Transverse colon (tissue), 4 donors: ENCODE data around the gene SF1. TPM values are rescaled to one million over a fixed set of nuclear protein-coding genes. Genes with fewer than 3 reads are reported as not detected.

ENCODE experiments used
- DNase-seq: peaks from one replicate; pipeline ENCODE4 v3.0.0-alpha.2; 2019
- H3K27ac ChIP-seq, 4 donors: fragments of 200-600 bp; sonication (generic); 2 replicates each; pipeline ENCODE4 v1.5.1; 2016 to 2018; ENCODE audit warnings: inconsistent platforms in 4 of 4
- H3K27me3 ChIP-seq: fragments of 200-600 bp; sonication (generic); 2 replicates; pipeline ENCODE4 v1.5.1; 2017; ENCODE audit warnings: inconsistent platforms
- H3K36me3 ChIP-seq, 4 donors: fragments of 200-600 bp; sonication (generic); 2 replicates each; pipeline ENCODE4 v1.5.1; 2017 to 2019; ENCODE audit warnings: inconsistent platforms in 4 of 4
- H3K4me1 ChIP-seq, 4 donors: fragments of 200-600 bp; sonication (generic); 2 replicates each; pipeline ENCODE4 v1.5.1; 2017 to 2020; ENCODE audit warnings: inconsistent platforms in 4 of 4
- H3K4me3 ChIP-seq, 4 donors: fragments of 200-600 bp; sonication (generic); 1 replicate in 1 of 4; 2 replicates in 3 of 4; pipeline versions ENCODE4 v1.5.1 to v1.6.1; 2017 to 2019; ENCODE audit warnings: inconsistent platforms in 4 of 4
- H3K9me3 ChIP-seq, 2 donors: fragments of 200-600 bp; sonication (generic); 2 replicates each; pipeline ENCODE4 v1.5.1; 2017 to 2019; ENCODE audit warnings: inconsistent platforms in 2 of 2
- EP300 ChIP-seq: sonication (generic); formaldehyde crosslinking; IDR thresholded peaks from one replicate; pipeline ENCODE4 v1.6.1; 2017; ENCODE audit warnings: antibody characterized with exemption, low read depth
- POLR2A ChIP-seq: fragments of 450-650 bp; IDR thresholded peaks from one replicate; pipeline ENCODE4 v1.6.1; 2016; ENCODE audit warnings: antibody characterized with exemption, mild to moderate bottlenecking, moderate library complexity
- POLR2AphosphoS5 ChIP-seq, 3 donors: sonication (generic); formaldehyde crosslinking; IDR thresholded peaks; one replicate each; pipeline ENCODE4 v1.6.1; 2016; ENCODE audit warnings: antibody characterized with exemption in 3 of 3
- WGBS, 2 donors: methylation state at CpG; one replicate each; pipeline ENCODE4 v1.1.5; 2018; ENCODE audit warnings: low coverage in 1 of 2; 5-methylcytosine and 5-hydroxymethylcytosine counted together
- in situ Hi-C, 4 donors: fragments of 200-750 bp; cut with MboI; loops; one replicate each; pipeline versions ENCODE4 v1.15.0 to v1.15.1; 2017; ENCODE audit warnings: low sequenced_read_pairs in 3 of 4, low pct_ligation_motif_present in 1 of 4, low pct_unique_long_range_greater_than_20kb in 1 of 4
- intact Hi-C: fragments of 100-400 bp; cut with DNase I; formaldehyde crosslinking; loops from one replicate; pipeline ENCODE4 v1.15.1; 2023; ENCODE audit warnings: low total_unique reads
- total RNA-seq, 4 donors: library from RNA; depleted of rRNA; stranded (reverse); fragments of >200 nt; gene quantifications; one replicate each; pipeline ENCODE4 v1.1.0, GENCODE V29; 2016
- TF ChIP-seq, protein P1 (sequence below), 5 experiments: fragments of 200-600 bp in 3 of 5; fragments of 450-650 bp in 2 of 5; sonication (generic) in 3 of 5; IDR thresholded peaks; 1 replicate in 2 of 5; 2 replicates in 3 of 5; pipeline ENCODE4 v1.5.1; 2016 to 2017; ENCODE audit warnings: antibody characterized with exemption in 5 of 5, inconsistent platforms in 3 of 5, mild to moderate bottlenecking in 2 of 5, moderate library complexity in 1 of 5

SF1 gene
- total RNA-seq, 4 donors from 2014 or later: 196 to 458 (median 377) TPM

DNA sequence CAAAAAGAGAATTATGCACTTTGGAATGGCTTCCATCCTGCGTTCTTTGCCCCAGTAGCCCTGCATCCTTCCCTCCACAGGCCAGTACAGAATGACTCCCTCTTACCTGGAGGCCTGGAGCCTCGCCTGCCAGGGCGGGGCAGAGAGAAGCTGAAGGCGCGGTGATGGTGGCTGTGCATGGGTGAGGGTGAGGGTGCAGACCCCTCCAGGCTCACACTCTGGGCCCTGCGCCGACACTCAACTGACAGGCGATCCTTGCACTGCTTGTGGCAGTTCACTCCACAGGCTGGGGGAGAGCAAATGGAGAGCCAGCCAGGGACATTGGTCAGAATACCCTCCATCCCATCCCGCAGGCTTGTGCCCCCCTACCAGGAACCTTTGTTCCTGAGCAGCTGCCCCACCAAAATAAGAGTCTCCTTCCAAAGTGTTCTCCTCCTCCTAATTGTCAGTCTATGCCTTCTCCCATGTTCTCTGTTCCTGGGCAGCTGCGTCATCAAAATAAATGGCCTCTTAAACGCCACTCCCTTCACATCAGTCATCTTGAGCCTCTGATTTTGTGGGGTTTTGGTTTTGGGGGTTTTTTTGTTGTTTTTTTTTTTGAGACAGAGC lies 49.5 kb downstream of the SF1 start:
- Histone ChIP-seq H3K4me1 (peaks cover 0 to 4% (median 1%) of the 10 kb centered on the region in 4 donors), H3K4me3 (no peak overlapping the region), H3K27me3 (peaks cover 8% of the 10 kb centered on the region), H3K27ac (no peak overlapping the region), H3K9me3 (no peaks in the 10 kb centered on the region), H3K36me3 (no peaks in the 10 kb centered on the region)
- TF ChIP-seq POLR2AphosphoS5 (IDR thresholded peaks at IDR 0.05) (no peak), EP300 (no peak), POLR2A (no peak)
- TF ChIP-seq, protein P1, sequence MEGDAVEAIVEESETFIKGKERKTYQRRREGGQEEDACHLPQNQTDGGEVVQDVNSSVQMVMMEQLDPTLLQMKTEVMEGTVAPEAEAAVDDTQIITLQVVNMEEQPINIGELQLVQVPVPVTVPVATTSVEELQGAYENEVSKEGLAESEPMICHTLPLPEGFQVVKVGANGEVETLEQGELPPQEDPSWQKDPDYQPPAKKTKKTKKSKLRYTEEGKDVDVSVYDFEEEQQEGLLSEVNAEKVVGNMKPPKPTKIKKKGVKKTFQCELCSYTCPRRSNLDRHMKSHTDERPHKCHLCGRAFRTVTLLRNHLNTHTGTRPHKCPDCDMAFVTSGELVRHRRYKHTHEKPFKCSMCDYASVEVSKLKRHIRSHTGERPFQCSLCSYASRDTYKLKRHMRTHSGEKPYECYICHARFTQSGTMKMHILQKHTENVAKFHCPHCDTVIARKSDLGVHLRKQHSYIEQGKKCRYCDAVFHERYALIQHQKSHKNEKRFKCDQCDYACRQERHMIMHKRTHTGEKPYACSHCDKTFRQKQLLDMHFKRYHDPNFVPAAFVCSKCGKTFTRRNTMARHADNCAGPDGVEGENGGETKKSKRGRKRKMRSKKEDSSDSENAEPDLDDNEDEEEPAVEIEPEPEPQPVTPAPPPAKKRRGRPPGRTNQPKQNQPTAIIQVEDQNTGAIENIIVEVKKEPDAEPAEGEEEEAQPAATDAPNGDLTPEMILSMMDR (IDR thresholded peaks at IDR 0.05): no peak
- intact Hi-C loops: loop anchor here (5.0 kb wide), 1 partner anchor 42 kb away; no protein-coding TSS in a partner anchor
- DNase-seq: no peak
- 85% methylated on average over 5 to 11 of the region's 11 CpGs for WGBS, 2 donors
- in situ Hi-C loops: no loop called here

DNA sequence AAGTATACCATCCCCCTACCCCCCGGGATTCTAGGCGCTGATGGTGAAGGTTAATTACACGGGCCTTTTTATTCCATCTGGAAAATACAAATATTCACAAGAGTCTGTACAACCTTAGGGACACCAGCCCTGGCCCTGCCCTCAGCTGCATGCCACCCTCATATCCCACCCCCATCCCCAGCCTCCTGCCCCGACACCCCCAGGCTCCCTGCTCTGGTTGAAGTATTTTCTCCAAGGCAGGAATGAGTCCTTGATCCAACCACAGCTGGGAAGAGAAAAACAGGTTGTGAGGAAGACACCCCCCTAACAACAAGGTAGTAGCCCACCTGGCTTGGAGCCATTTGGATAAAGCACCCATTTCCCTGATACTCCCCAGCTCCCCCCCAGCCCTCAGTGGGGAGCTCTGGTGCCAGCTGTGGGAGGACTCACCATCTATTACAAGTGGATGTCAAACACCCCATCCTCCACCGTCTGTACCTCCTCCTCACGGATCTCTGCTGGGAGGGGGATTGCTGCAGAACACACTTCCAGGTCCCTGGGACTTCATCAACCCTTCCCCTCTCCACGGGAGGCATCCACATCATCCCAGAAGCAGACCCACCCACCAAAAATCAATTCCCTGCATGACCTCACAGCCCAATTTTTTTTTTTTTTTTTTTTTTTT lies 51.3 kb downstream of the SF1 start:
- TF ChIP-seq, protein P1 (IDR thresholded peaks at IDR 0.05): no peak
- no peak for TF ChIP-seq POLR2A
- TF ChIP-seq EP300: no peak
- no peak for TF ChIP-seq POLR2AphosphoS5 (IDR thresholded peaks at IDR 0.05)
- in situ Hi-C loops: no loop called here
- intact Hi-C loops: loop anchor here (5.0 kb wide), 1 partner anchor 40 kb away; no protein-coding TSS in a partner anchor
- no peaks in the 10 kb centered on the region for H3K36me3 ChIP-seq
- 66 to 70% methylated on average over 5 to 7 of the region's 7 CpGs for WGBS, 2 donors
- no peak overlapping the region for H3K4me3 ChIP-seq
- no peaks in the 10 kb centered on the region for H3K9me3 ChIP-seq
- H3K4me1 ChIP-seq: peaks cover 0 to 11% (median 4%) of the 10 kb centered on the region in 4 donors
- peaks cover 18% of the 10 kb centered on the region for H3K27me3 ChIP-seq
- DNase-seq: no peak
- no peak overlapping the region for H3K27ac ChIP-seq

GRCh38 chr11:64726211-64726641 lies 52.1 kb downstream of the SF1 start:
- TF ChIP-seq, protein P1 (IDR thresholded peaks at IDR 0.05): no peak
- TF ChIP-seq EP300 (no peak), POLR2A (no peak), POLR2AphosphoS5 (IDR thresholded peaks at IDR 0.05) (no peak)
- in situ Hi-C loops (no loop called here), intact Hi-C loops (loop anchor here (5.0 kb wide), 1 partner anchor 39 kb away; no protein-coding TSS in a partner anchor)
- Histone ChIP-seq H3K27me3 (peaks cover 26% of the 10 kb centered on the region), H3K27ac (no peak overlapping the region), H3K9me3 (no peaks in the 10 kb centered on the region), H3K36me3 (no peaks in the 10 kb centered on the region), H3K4me1 (peaks cover 0 to 11% (median 4%) of the 10 kb centered on the region in 4 donors), H3K4me3 (no peak overlapping the region)
- no peak for DNase-seq
- 55% methylated on average over 9 of the region's 9 CpGs; no CpG with 5 or more reads in 1 of the 2 donors for WGBS, 2 donors

GRCh38 chr11:64724863-64725532 lies 53.3 kb downstream of the SF1 start:
- Histone ChIP-seq H3K9me3 (no peaks in the 10 kb centered on the region), H3K36me3 (no peaks in the 10 kb centered on the region), H3K27me3 (peaks cover 29% of the 10 kb centered on the region), H3K4me3 (no peak overlapping the region), H3K27ac (no peak overlapping the region), H3K4me1 (peaks cover 0 to 11% (median 3%) of the 10 kb centered on the region in 4 donors)
- TF ChIP-seq, protein P1 (IDR thresholded peaks at IDR 0.05): no peak
- TF ChIP-seq POLR2AphosphoS5 (IDR thresholded peaks at IDR 0.05) (no peak), POLR2A (no peak), EP300 (no peak)
- 65% methylated on average over 7 of the region's 7 CpGs; no CpG with 5 or more reads in 1 of the 2 donors for WGBS, 2 donors
- intact Hi-C loops (loop anchor here (5.0 kb wide), 1 partner anchor 38 kb away; no protein-coding TSS in a partner anchor), in situ Hi-C loops (no loop called here)
- DNase-seq: no peak
